NCI-H345 treated with DMSO at 0.1 percent for 48 hours (cell line): Measurements from ENCODE around the gene TGFBR3.

Source experiments
- DNase-seq: peaks from one replicate; lab custom pipeline; 2025; ENCODE audit not compliant: unreplicated experiment; lab: John Stamatoyannopoulos, UW

Gene TGFBR3

GRCh38 chr1:91764471-91765115 lies 121.4 kb downstream of the TGFBR3 start:
- no peak for DNase-seq

- no peak for DNase-seq
These were observed 122.7 kb downstream of the TGFBR3 start for GRCh38 chr1:91763252-91763651.

GRCh38 chr1:91761295-91761721 lies 124.6 kb downstream of the TGFBR3 start:
- no peak for DNase-seq

- DNase-seq = no peak
These were observed 125.4 kb downstream of the TGFBR3 start for GRCh38 chr1:91760512-91760911.

- no peak for DNase-seq
These were observed 126.9 kb downstream of the TGFBR3 start for GRCh38 chr1:91759076-91759475.

GRCh38 chr1:91757763-91758460 lies 128.0 kb downstream of the TGFBR3 start:
- no peak for DNase-seq

DNA sequence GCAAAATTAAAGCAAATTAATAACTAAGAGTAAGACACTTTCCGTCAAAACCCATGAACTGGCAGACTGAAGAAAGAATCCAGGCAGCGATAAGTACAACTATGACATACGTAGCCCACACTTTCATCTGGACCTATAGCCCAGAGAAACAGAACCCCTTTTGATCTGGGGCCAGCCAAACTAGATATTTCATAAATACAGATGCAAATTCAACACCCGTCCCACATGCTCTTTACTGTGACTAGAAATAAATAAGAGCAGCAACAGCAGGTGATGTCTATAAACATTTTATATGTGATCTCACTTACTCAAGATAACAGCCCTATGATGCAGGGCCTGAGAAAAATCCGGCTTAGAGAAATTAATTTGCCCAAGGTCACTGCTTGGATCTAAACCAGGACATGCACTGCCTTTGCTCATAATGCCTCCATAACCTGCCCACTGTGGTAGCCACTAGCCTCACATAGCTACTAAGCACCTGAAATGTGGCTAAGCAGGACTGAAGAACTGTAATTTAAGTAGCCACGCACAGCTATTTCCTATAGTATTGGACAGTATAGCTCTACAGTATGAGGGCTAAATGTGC lies 130.2 kb downstream of the TGFBR3 start:
- no peak for DNase-seq

DNA sequence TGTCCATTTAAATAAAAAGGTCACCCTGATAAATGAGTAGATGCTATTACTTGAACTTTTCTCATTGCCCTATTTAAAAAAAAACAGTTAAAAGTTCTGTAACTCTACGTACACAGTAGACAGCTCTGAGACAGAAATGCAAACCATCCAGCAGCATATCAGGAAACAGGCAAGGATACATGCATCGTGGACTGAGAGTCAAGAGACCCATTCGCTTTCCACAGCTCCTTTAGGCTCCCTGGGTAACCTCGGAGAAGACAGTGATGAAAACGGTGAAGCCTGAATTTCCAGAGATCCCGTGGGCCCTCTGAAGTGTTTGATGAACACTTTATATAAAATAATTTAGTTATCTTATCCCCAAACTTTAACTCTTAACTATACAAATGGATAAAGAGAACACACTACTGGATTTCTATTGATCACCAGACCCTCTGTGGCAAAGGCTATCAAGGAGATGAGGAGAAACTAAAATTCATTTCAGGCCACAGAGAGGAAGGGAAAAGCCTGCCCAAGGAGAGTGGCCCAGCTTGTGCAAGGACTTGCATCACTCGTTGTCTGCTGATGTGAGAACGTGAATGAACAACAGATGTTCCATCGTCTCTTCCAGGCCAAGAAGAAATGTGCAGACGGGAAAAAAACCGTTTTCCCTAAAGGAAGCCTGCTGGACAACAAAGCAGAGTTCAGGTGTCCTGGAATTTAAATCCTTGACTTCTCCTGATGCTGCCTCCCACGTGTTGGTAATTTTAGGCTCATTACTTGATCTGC lies 131.0 kb downstream of the TGFBR3 start:
- DNase-seq = no peak

- no peak for DNase-seq
These were observed 131.6 kb downstream of the TGFBR3 start for GRCh38 chr1:91754348-91754747.

DNA sequence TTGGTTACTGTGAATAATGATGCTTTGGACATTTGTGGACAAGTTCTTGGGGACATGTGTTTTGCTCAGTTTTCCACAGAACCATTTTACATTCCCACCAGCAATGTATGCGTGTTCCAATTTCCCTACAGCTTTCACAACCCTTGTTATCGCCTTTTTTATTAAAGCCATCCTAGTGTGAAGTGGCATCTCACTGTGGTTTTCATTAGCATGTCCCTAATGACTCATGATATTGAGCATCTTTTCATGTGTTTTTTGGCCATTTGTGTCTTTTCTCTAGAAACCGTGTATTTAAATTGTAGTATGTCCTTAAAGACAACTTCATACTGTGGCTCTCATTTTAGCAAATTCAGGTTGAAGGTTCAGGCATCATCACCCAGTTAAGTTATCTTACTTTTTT lies 132.1 kb downstream of the TGFBR3 start:
- no peak for DNase-seq

- DNase-seq = no peak
These were observed 133.6 kb downstream of the TGFBR3 start for GRCh38 chr1:91752324-91752723.

DNA sequence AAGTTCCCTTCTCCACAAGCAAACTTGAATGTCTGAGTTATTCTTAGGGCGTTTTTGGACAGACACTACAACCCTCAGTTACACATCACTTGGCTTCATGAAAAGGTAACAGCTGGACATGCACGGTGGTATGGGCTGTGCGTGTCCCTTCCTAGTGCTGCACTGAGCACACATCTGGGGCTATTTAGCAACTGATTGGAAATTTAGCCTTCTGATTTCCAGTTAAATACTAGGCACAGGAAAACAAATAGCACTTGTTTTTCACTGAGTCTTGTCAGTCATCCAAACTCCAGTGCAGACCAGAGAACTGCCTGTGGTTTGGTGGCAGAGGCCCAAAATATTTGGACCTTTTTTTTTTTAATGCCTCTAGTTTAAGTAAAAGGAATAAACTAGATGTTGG lies 134.7 kb downstream of the TGFBR3 start:
- DNase-seq = no peak

DNA sequence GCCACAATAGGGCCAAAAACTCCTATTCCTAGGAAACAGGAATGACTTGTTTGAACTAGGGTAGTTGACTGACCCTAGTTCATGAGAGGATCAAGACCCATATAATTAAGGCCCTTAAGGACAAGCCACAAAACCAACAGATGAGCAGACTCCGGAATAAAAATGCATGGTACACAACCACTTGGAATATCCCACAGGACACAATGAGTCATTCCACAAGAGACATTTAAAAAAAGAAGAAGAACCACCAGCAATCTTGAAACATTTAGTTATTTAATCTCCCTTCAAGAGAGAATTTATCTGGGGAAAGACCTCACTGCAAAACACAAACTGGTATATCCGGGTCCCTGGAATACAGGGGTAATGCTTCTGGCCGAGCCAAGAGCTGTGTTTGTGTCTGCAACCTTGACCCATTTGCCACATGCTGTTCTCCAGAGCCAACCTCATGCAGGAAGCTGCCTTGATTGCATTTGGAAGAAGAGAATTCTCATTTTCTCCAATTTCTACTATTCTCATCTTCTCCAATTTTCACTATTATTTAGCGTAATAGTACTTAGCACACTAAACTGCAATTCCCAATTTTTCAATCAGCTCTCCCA lies 135.5 kb downstream of the TGFBR3 start:
- no peak for DNase-seq

DNA sequence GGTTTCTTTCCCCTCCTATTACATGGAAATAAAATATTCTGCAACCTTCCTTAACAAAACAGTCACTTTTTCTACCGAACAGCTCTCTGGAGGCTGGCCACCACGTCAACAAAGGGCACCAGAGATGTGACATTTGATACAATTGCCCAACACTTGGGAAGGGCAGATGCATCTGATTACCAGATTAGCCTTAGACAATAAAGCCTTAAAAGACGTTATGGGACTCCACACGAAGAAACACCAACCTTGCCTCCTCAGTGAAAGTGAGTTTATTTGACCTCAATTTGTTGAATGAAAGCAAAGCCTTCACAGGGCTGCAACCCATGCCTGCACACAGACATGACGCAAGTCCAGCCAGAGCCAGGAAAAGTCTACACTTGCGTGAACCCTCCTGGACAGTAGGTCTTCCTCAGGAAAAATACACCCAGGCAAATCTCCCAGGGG lies 136.1 kb downstream of the TGFBR3 start:
- no peak for DNase-seq

GRCh38 chr1:91747666-91748065 lies 138.3 kb downstream of the TGFBR3 start:
- DNase-seq = no peak

DNA sequence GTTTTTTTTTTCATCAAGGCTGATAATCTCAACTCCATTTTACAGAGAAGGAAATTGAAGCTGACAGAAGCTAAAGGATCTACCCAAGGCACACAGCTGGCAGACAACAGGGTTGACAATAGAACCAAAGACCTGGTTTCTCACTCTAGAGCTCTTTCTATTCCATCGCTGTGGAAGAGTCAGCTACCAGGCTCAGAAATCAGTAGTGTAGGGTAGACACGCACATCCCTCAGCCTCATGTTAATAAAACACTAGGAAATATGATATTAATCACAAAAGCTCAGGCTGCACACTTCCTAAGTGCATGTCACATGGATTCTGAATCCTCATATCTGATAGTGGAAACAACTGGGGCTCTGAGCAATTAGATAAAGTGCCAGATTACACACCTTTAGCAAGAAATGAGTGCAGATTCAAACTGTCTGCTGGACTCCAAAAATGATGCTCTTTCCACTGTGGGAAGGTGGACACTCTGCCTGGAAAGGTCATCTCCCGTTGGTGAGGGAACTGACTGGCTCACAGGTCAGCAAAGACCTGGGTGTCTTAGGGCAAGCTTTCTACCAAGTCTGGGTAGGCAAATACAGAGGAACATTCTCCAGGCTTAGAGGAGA lies 139.1 kb downstream of the TGFBR3 start:
- no peak for DNase-seq

- no peak for DNase-seq
These were observed 140.1 kb downstream of the TGFBR3 start for GRCh38 chr1:91745640-91746373.

- DNase-seq = no peak
These were observed 140.9 kb downstream of the TGFBR3 start for GRCh38 chr1:91744953-91745639.

DNA sequence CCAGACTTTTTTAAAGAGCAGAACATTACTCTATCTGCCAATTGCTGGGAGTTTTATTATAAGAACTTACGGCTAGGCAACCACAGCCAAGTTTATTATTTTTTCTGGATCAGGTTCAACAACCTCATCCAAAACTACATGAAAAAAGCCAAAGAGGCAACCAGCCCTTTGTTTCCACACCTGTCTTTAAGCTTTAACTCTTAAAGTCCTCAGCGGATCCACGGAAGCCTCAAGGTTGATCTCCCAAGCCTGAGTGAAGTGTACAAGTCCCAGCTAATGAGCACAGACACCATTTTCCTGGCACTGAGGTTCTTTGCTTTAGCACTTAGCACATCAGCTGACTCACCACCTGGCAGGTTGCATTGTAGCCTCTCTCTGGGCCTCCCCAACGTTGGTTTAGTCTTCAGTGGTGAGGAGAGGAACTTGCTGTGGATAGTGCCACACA lies 143.1 kb downstream of the TGFBR3 start:
- DNase-seq = no peak
